Measurements from ENCODE around the gene PEX11G. TPM values are rescaled to one million over a fixed set of nuclear protein-coding genes. Genes with fewer than 3 reads are reported as not detected.

Gene PEX11G
- total and polyA plus RNA-seq, 10 of the 15 experiments (the other 5 are each of a cell fraction or from before 2014, with no cell fraction given): 0.05 to 1.8 (median 0.73) TPM; not detected in 1

- DNase-seq (ENCODE audit: low read depth, low spot score) (no peak), ATAC-seq (no peak), FAIRE-seq (no peak)
- Histone ChIP-seq H3K36me3 (ENCODE audit: control insufficient read depth in 2 of 2, insufficient read depth in 2 of 2, low read length in 1 of 2) (peaks cover 19 to 27% of the 10 kb centered on the region in 2 experiments), H3K4me1 (ENCODE audit: control insufficient read depth, insufficient read depth, low read length) (no peaks in the 10 kb centered on the region), H3K27ac (ENCODE audit: control insufficient read depth, insufficient read depth) (no peak overlapping the region), H3K27me3 (replicated peaks in 1 of 2; ENCODE audit: control insufficient read depth in 2 of 2, insufficient read depth in 2 of 2, low read length in 1 of 2) (no peaks in the 10 kb centered on the region), H3K9me3 (replicated peaks; ENCODE audit: control insufficient read depth, insufficient read depth, low read length) (peaks cover 7% of the 10 kb centered on the region), H4K20me1 (ENCODE audit: control insufficient read depth, insufficient read depth) (no peaks in the 10 kb centered on the region), H3K9ac (ENCODE audit: control insufficient read depth, insufficient read depth, low read length) (no peak overlapping the region), H3K79me2 (ENCODE audit: control insufficient read depth, insufficient read depth, low read length) (peaks cover 4% of the 10 kb centered on the region), H3K4me2 (ENCODE audit: control insufficient read depth, insufficient read depth) (no peak overlapping the region), H3K4me3 (no peak overlapping the region), H2AFZ (ENCODE audit: control insufficient read depth, low read depth, low read length) (no peak overlapping the region)
- SMC1A ChIA-PET (ENCODE audit: uncharacterized antibody, unreplicated experiment): no interaction called here
- TF ChIP-seq USF2 (IDR thresholded peaks at IDR 0.05; ENCODE audit: borderline replicate concordance, low read depth, low read length) (no peak), MTA3 (IDR thresholded peaks at IDR 0.05; ENCODE audit: borderline replicate concordance, low read length) (no peak), RBBP5 (conservative IDR thresholded peaks at IDR 0.05) (no peak), PAX8 (IDR thresholded peaks at IDR 0.05) (no peak)
- intact Hi-C loops (cut with micrococcal nuclease; ENCODE audit: unreplicated experiment): no loop called here
- CTCF ChIA-PET: no interaction called here
- in situ Hi-C loops (cut with MboI): no loop called here
- no TSS peak for BruUV-seq (replicated peaks)
- 100% methylated on average over 6 of the region's 6 CpGs for WGBS (ENCODE audit: insufficient coverage, insufficient replicate concordance, low lambda C conversion rate, missing lambda C conversion rate)
- RAD21 ChIA-PET (ENCODE audit: unreplicated experiment): no interaction called here
- POLR2A ChIA-PET: no interaction called here
These were observed 41.2 kb downstream of the PEX11G start for GRCh38 chr19:7447648-7448047.

GRCh38 chr19:7445104-7445503 lies 43.7 kb downstream of the PEX11G start:
- Histone ChIP-seq H3K4me1 (ENCODE audit: control insufficient read depth, insufficient read depth, low read length) (no peaks in the 10 kb centered on the region), H3K9me3 (replicated peaks; ENCODE audit: control insufficient read depth, insufficient read depth, low read length) (no peaks in the 10 kb centered on the region), H3K4me2 (ENCODE audit: control insufficient read depth, insufficient read depth) (no peak overlapping the region), H4K20me1 (ENCODE audit: control insufficient read depth, insufficient read depth) (no peaks in the 10 kb centered on the region), H2AFZ (ENCODE audit: control insufficient read depth, low read depth, low read length) (no peak overlapping the region), H3K9ac (ENCODE audit: control insufficient read depth, insufficient read depth, low read length) (no peak overlapping the region), H3K36me3 (ENCODE audit: control insufficient read depth in 2 of 2, insufficient read depth in 2 of 2, low read length in 1 of 2) (peaks cover 24 to 32% of the 10 kb centered on the region in 2 experiments), H3K79me2 (ENCODE audit: control insufficient read depth, insufficient read depth, low read length) (no peaks in the 10 kb centered on the region), H3K27ac (ENCODE audit: control insufficient read depth, insufficient read depth) (no peak overlapping the region), H3K4me3 (no peak overlapping the region), H3K27me3 (replicated peaks in 1 of 2; ENCODE audit: control insufficient read depth in 2 of 2, insufficient read depth in 2 of 2, low read length in 1 of 2) (no peaks in the 10 kb centered on the region)
- in situ Hi-C loops (cut with MboI): no loop called here
- DNase-seq (ENCODE audit: low read depth, low spot score): no peak
- ChIA-PET CTCF (interaction anchor here (1.0 kb wide), 1 partner anchor 58 kb away, joined by 3 read pairs; no protein-coding TSS in a partner anchor), RAD21 (ENCODE audit: unreplicated experiment) (interaction anchor here (0.6 kb wide), 1 partner anchor 1126 kb away, joined by 3 read pairs; no protein-coding TSS in a partner anchor), SMC1A (ENCODE audit: uncharacterized antibody, unreplicated experiment) (no interaction called here), POLR2A (no interaction called here)
- intact Hi-C loops (cut with micrococcal nuclease; ENCODE audit: unreplicated experiment): no loop called here
- no peak for FAIRE-seq
- TF ChIP-seq ZNF24 (IDR thresholded peaks at IDR 0.05): no peak
- no peak for TF ChIP-seq RCOR1 (conservative IDR thresholded peaks at IDR 0.05; ENCODE audit: low read depth, low read length)
- TF ChIP-seq ZBED1 (IDR thresholded peaks at IDR 0.05; ENCODE audit: borderline replicate concordance): no peak
- TF ChIP-seq SUZ12 (IDR thresholded peaks at IDR 0.05; ENCODE audit: unreplicated experiment): no peak
- no peak for TF ChIP-seq MYB (IDR thresholded peaks at IDR 0.05; ENCODE audit: borderline replicate concordance, low read depth, low read length)
- TF ChIP-seq NRF1 (conservative IDR thresholded peaks at IDR 0.05; ENCODE audit: low read depth, low read length): no peak
- BruUV-seq (replicated peaks): no TSS peak
- no peak for ATAC-seq
- 82% methylated on average over 3 of the region's 3 CpGs for WGBS (ENCODE audit: insufficient coverage, insufficient replicate concordance, low lambda C conversion rate, missing lambda C conversion rate)

Measured in GM12878 (cell line).